ENCODE results near the gene SLAIN2. TPM values are rescaled to one million over a fixed set of nuclear protein-coding genes. Genes with fewer than 3 reads are reported as not detected.

SLAIN2 gene
- polyA plus RNA-seq, 3 donors = 13.9 to 24.1 (median 17.6) TPM

GRCh38 chr4:48421101-48421500 lies 79.8 kb downstream of the SLAIN2 start:
- Histone ChIP-seq H3K4me3 (replicated peaks in 1 of 3; ENCODE audit: low read depth in 2 of 3, low read length in 3 of 3) (no peak overlapping the region), H4K20me1 (ENCODE audit: insufficient read depth, low read length) (no peaks in the 10 kb centered on the region), H3K4me1 (ENCODE audit: control insufficient read depth in 1 of 2, insufficient read depth in 2 of 2, low read length in 2 of 2) (no peaks in the 10 kb centered on the region), H3K9ac (ENCODE audit: insufficient read depth, low read length, poor library complexity, severe bottlenecking) (no peak overlapping the region), H3K27ac (ENCODE audit: low read depth in 1 of 2, low read length in 2 of 2) (no peak overlapping the region), H3K27me3 (ENCODE audit: control insufficient read depth in 2 of 2, insufficient read depth in 2 of 2, low read length in 2 of 2) (no peaks in the 10 kb centered on the region), H3K4me2 (replicated peaks; ENCODE audit: extremely low read depth, low read length, poor library complexity, severe bottlenecking) (no peak overlapping the region), H3K79me2 (ENCODE audit: insufficient read depth, low read length) (no peaks in the 10 kb centered on the region), H3K36me3 (replicated peaks in 1 of 2; ENCODE audit: control insufficient read depth in 1 of 2, insufficient read depth in 2 of 2, low read length in 2 of 2) (peaks cover 28 to 52% of the 10 kb centered on the region in 2 donors), H2AFZ (ENCODE audit: insufficient read depth, low read depth, low read length, poor library complexity, severe bottlenecking) (no peak overlapping the region), H3K9me3 (replicated peaks in 1 of 2; ENCODE audit: control insufficient read depth in 1 of 2, insufficient read depth in 1 of 2, low read length in 2 of 2) (no peaks in the 10 kb centered on the region)
- Mint-ChIP-seq H3K4me1 (peaks cover 4% of the 10 kb centered on the region), H3K4me3 (no peak overlapping the region), H3K27ac (no peak overlapping the region), H3K36me3 (peaks cover 51 to 52% of the 10 kb centered on the region in 2 donors), H3K27me3 (ENCODE audit: low read depth in 3 of 3) (peaks cover 0 to 3% (median 0%) of the 10 kb centered on the region in 3 donors), H3K9me3 (peaks cover 0 to 4% (median 0%) of the 10 kb centered on the region in 7 donors)
- intact Hi-C loops (cut with micrococcal nuclease) = no loop called here
- no peak for DNase-seq
- WGBS (ENCODE audit: insufficient coverage) = no CpG with 5 or more reads among the region's 2 CpGs
- TF ChIP-seq CTCF (IDR thresholded peaks at IDR 0.05) = no peak

GRCh38 chr4:48428926-48429325 lies 87.6 kb downstream of the SLAIN2 start:
- TF ChIP-seq CTCF (IDR thresholded peaks at IDR 0.05) = no peak
- H3K4me2 ChIP-seq (replicated peaks; ENCODE audit: extremely low read depth, low read length, poor library complexity, severe bottlenecking) = no peak overlapping the region
- no peak overlapping the region for H3K9ac ChIP-seq (ENCODE audit: insufficient read depth, low read length, poor library complexity, severe bottlenecking)
- H3K4me1 ChIP-seq (ENCODE audit: control insufficient read depth in 1 of 2, insufficient read depth in 2 of 2, low read length in 2 of 2) = no peaks in the 10 kb centered on the region
- no CpG with 5 or more reads among the region's 2 CpGs for WGBS (ENCODE audit: insufficient coverage)
- no peaks in the 10 kb centered on the region for H3K79me2 ChIP-seq (ENCODE audit: insufficient read depth, low read length)
- H3K27me3 ChIP-seq (ENCODE audit: control insufficient read depth in 2 of 2, insufficient read depth in 2 of 2, low read length in 2 of 2) = no peaks in the 10 kb centered on the region
- H3K9me3 Mint-ChIP-seq = peaks cover 0 to 1% (median 0%) of the 10 kb centered on the region in 7 donors
- no peaks in the 10 kb centered on the region for H4K20me1 ChIP-seq (ENCODE audit: insufficient read depth, low read length)
- no peaks in the 10 kb centered on the region for H3K9me3 ChIP-seq (replicated peaks in 1 of 2; ENCODE audit: control insufficient read depth in 1 of 2, insufficient read depth in 1 of 2, low read length in 2 of 2)
- H3K27me3 Mint-ChIP-seq (ENCODE audit: low read depth in 3 of 3) = no peaks in the 10 kb centered on the region
- H2AFZ ChIP-seq (ENCODE audit: insufficient read depth, low read depth, low read length, poor library complexity, severe bottlenecking) = no peak overlapping the region
- H3K4me3 Mint-ChIP-seq = no peak overlapping the region
- no peaks in the 10 kb centered on the region for H3K4me1 Mint-ChIP-seq
- H3K36me3 ChIP-seq (replicated peaks in 1 of 2; ENCODE audit: control insufficient read depth in 1 of 2, insufficient read depth in 2 of 2, low read length in 2 of 2) = peaks cover 2 to 20% of the 10 kb centered on the region in 2 donors
- DNase-seq = no peak
- H3K27ac ChIP-seq (ENCODE audit: low read depth in 1 of 2, low read length in 2 of 2) = no peak overlapping the region
- H3K4me3 ChIP-seq (replicated peaks in 1 of 3; ENCODE audit: low read depth in 2 of 3, low read length in 3 of 3) = no peak overlapping the region
- H3K36me3 Mint-ChIP-seq = peaks cover 15 to 16% of the 10 kb centered on the region in 2 donors
- intact Hi-C loops (cut with micrococcal nuclease) = no loop called here
- H3K27ac Mint-ChIP-seq = no peak overlapping the region
